Stimulated activated CD4-positive, alpha-beta T cell treated with anti-CD3 and anti-CD28 coated beads, Interleukin-12 subunit alpha, Interleukin-12 subunit beta, amount 100 ng/mL, for 24 hours (primary cell): ENCODE results near the gene HRK.

Source experiments
- DNase-seq, 2 experiments: peaks; one replicate each; pipeline ENCODE4 v3.0.0-alpha.2; 2020; ENCODE audit warnings: low read depth in 2 of 2

The HRK gene

DNA sequence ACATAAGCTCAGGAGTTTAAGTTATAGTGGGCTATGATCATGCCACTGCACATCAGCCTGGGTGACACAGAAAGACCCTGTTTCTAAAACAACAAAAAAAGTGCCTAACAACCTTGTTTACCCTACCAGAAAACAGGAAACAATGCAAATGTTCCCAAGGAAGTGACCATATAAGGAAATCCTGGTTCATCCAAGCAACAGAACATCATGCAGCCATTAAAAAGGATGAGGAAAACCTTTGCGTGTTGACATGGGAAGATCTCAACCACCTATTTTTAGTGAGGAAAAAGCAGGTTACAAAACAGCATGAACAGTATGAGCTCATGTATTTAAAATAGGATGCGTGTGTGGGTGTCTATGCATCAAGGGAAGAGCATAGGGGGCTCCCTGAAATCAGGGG, 13.7 kb downstream of the HRK start:
- no peak for DNase-seq

DNA sequence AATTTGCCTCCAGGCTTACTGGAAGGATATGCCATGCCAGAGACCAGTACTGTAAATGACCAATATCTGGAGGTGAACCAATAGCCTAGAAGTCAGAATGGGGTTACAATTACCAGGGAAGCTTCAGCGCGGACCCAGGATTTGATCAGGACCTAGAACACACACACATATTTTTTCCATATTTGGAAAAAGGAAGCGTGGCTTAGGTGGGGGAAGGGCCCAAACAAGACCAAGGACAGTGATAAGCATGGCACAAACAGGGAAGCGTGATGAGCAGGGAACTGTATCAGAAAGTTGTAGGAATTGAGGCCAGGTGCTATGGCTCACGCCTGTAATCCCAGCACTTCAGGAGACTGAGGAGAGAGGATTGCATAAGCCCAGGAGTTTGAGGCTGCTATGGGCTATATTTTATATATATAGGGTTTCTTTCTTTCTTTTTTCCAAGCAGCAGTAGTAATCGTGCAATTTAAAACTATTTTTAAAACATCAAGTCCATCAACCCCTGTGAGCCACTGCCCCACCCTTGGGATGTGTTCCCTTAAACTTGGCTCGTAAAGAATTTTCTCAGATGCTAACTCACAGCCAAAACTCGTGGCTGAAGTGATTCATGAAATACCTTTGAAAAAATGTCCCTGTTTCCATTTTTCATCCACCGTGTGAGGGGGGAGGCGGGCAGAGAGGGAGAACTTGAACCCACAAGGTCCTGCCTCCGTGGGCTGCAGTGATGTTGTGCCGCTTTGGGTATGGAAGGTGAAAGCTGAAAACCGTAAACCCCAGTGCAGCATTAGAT, 16.7 kb downstream of the HRK start:
- DNase-seq = no peak

DNA sequence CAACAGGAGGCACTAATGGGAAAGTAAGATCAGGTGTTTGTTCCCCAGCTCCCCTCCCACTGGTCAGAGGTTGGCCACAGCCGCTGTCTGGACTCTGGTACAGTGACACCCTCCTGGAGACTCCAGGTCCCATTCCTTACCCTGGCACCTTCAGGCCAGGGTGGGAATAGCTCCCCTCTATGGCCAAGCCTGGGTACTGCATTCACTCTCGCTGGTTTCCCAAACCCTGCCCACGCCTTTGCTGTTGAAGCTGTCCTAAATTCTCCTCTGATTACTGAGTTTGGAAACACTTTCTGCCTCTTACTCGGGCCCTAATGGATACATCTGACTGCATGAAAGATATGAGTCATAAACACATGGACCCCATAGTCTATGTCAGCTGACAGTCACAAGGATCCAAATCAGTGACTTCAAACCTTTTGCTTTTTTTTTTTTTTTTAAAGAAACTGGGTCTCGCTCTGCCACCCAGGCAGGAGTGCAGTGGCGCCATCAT, 17.9 kb downstream of the HRK start:
- DNase-seq = no peak

DNA sequence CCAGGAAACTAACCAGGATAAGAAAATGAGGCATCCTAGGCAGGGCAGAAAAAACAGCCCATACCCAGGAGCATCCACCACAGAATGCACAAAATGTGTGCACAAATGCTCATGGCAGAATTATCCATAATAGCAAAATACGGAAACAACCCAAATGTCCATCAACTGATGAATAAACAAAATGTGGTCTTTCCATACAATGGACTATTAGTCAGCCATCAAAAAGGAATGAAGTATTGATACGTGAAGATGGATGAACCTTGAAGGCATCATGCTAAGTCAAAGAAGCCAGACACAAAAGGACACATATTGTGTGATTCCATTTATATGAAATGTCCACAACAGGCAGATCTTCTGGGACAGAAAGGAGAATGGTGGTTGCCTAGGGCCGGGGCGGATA, 19.1 kb downstream of the HRK start:
- no peak for DNase-seq

DNA sequence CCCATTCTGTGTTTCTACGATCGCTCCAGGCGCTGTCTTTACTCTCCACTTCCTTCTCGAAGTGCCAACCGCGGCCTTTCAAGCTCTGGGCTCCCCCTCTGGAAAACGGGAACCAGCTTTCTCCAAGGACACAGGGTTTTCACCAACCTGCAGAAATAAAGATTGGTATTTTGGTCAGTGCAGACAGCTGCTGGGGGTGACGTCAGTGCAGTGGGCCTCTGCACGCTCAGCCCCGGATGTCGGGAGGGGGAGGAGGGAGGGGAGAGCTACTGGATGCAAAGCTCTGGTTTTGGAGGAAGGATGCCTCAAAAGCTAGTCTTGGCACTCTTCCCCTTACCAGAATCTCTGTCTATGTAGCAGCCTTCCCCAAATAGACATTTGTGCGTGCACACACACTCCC, 19.9 kb downstream of the HRK start:
- no peak for DNase-seq

DNA sequence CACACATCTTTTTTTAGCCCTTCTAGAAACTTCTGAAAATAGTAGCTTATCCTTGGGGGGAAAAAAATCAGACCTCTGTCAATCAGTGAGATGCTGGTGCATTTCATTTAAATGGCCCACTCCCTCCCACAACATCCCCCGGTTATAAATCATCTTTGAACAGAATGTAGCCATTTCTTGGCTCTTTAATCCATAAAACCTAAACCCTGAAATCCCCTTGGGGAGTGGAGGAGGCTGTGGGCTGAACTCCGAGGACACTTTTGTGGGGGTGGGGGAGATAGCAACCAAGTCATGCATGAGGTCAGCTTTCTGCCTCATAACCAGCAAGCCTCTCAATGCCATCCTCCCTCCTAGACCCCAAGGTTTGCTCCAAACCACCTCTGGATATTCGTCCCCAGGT, 21.0 kb downstream of the HRK start:
- DNase-seq = no peak

DNA sequence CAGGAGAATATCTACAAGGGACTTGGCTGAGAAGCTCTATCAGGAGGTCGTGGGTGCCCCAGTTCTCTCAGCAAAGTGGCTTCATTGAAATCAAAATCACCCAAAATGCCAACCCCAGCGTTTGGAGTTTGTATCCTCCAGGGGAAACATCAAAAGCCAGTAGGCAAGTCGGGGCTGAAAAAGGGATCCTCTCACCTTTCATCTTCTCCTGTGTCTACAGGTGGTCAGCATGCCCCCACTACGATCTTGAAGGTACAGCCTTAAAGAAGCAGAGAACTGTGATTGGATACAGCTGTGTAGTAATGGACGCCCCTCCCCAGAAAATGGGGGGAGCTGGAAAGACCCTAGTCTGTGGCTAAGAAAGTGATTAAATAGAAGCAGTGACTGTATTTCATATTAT, 22.2 kb downstream of the HRK start:
- DNase-seq = no peak

DNA sequence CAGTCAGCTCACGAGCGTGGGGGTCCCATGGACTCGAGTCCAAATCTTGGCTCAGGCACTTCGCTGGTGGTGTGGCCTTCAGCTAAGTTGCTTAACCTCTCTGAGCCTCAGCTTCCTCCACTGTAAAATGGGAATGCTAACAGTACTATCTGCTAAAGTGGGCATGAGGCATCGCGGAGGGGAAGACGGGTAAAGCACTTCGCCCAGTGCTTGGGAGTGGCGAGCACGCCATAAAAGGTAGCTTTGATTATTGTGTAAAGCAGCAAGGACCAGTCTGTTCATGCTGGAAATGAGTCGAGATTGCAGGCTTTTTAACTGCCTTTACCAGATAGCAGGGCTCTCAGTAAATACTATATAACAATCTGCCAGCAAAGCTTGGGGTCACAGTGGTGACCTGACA, 24.5 kb downstream of the HRK start:
- no peak for DNase-seq

DNA sequence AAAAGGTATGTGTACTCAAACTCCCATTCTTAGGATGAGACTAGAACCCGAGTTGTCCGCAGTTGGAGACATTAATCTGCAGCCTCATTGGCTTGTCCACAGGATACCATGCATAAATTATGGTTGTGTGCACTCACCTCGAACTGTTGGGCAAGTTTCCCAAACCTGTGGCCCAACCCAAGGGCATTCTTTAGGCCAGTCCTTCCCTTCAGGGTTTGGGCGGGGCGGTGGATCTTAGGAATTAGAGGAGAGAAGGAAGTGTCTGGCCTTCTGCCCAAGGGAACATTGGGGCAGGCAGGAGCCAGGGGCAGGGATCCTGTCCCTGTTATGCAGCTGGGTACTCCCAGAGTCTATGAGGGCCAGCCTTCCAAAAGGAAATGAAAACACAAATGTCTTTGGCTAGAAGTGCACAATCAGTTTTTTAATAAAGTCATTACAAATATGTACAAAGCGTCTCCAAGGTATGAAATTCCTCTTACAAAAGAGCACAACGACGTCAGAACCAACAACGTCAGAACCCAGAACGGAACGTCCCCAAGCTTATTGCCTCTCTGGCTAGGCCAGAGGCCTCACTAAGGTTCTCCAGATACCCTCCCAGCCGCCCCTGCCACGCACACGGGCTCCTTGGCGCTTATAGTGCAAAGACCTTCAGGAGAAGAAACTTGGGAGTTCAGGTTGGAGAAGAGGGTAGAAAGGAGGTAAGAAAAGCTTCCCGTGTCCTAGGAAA, 25.3 kb downstream of the HRK start:
- DNase-seq = no peak

DNA sequence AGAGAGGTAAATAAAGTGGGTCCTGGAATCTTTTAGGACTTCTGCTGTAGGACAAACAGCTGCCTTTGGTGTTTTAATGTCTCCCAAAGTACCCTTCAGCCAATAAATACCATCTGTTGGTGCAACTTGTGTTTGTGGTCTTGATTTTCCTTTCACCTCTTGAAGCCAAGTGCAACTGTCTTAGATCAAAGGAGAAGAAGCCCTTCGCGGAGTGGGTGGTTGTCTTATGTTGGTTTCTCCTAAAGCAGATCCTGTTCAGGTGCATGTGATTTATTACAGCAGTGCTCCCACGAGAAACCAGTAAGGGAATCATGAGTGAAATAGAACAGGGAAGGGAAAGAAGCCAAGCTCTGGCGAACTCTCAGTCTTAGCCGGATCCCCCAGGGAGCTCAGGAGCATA, 27.7 kb downstream of the HRK start:
- no peak for DNase-seq

DNA sequence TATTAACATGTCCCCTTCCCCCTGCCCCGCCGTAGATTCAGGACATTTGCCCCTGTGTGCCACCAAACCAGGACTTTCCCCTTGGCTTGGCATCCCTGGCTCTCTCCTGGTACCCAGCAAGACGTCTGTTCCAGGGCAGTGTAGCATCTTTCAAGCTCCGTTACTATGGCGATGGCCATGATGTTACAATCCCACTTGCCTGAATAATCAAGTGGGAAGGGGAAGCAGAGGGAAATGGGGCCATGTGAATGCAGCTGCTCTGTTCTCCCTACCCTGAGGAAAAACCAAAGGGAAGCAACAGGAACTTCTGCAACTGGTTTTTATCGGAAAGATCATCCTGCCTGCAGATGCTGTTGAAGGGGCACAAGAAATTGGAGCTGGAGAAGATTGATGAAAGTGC, 28.9 kb downstream of the HRK start:
- no peak for DNase-seq

DNA sequence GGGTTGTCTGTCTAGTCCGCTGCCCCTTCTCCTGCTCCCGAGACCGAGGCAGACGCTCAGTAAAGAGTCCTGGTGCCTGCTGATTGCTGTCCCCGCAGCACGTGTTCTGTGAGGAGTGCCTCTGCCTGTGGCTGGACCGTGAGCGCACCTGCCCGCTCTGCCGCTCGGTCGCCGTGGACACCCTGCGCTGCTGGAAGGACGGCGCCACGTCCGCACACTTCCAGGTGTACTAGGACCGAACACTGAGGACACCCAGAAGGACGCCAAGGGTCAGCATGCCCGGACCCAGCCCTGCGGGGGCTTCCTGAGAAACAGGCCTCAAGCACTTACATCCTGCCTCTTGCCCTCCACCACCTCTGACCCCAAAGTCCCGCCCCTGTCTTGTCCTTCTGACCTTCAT, 32.0 kb downstream of the HRK start:
- no peak for DNase-seq

DNA sequence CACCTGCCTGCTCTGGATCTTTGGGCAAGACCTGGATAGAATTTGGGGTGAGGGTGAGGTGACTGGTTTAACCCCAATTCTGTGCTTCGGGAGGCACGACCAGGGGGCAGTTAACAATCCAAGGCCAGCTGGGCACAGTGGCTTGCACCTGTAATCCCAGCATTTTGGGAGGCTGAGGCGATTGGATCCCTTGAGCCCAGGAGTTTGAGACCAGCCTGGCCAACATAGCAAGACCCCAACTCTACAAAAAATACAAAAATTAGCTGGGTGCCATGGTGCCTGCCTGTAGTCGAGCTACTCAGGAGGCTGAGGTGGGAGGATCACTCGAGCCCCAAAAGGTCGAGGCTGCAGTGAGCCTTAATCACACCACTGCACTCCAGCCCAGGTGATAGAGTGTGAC, 38.2 kb downstream of the HRK start:
- no peak for DNase-seq

DNA sequence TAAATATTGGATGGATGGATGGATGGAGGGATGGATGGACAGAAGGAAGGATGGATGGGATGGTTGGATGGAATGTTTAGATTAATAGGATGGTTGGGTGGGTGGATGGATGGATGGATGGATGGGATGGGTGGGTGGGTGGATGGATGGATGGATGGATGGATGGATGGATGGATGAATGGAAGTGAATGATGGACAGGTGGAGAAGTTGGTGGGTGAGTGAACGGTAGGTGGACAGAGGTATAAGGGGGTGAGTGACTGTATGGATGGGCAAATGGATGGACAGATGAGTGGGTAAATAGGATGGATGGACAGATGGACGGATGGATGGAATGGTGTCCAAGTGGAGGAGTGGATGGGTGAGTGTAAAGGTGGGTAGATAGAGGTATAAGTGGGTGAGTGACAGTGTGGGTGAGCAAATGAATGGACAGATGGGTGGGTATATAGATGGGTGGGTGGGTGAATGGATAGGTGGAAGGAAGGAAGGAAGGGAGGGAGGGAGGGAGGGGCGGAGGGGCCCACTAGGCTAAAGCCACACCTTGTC, 41.9 kb downstream of the HRK start:
- no peak for DNase-seq

DNA sequence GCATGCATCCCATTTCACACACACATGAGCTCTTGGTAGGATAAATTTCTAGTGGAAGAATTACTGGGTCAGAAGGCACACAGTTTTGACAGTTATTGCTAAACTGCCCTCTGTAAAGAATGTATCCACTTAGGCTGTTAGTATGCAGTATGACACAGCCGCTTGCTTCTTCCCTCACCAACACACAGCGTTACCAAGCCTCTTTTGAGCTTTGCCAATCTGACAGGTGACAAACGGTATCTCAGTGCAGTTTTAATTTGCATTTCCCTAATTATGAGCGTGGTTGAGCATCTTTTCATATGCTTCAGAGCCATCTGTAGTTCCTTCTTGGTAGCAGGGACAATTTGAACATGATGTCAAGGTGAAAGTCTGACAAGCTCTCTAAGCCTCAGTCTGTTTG, 42.9 kb downstream of the HRK start:
- no peak for DNase-seq

DNA sequence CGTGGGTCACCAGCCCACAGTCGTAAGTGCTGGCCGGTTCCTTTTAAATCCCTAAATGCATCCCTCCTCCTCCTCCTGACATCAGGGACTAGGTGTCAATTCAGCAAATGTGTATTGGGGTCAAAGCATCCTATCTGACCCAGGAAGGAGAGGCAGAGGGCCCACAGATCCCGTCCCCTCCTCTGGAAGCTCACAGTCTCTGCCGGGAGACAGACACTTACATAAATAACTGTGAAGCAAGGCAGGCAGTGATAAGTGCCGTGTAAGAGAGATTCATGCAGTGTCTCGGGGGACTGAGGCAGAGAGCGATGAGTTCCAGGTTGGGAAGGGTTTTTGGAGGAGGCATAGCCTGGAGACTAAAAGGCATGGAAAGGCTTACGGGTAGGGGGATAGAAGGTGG, 44.1 kb downstream of the HRK start:
- no peak for DNase-seq

DNA sequence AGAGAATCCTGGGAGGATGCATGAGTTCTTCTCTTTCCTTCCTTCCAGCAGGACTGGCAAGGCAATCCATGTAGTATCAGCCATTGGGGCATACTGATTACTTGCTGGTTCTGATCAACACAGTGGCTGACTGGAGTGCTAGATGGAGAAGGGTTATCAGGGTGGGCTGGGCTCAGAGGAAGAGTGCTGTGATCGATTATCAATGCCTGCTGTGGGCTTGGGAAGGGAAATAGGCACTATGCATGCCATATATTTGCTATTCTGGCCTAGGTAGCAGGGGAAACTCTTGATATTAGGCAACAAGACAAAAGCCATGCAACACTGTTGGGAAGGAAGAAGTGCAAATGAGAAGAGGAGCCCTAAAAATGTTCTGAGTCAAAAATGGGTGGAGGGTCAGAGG, 45.8 kb downstream of the HRK start:
- DNase-seq = no peak

DNA sequence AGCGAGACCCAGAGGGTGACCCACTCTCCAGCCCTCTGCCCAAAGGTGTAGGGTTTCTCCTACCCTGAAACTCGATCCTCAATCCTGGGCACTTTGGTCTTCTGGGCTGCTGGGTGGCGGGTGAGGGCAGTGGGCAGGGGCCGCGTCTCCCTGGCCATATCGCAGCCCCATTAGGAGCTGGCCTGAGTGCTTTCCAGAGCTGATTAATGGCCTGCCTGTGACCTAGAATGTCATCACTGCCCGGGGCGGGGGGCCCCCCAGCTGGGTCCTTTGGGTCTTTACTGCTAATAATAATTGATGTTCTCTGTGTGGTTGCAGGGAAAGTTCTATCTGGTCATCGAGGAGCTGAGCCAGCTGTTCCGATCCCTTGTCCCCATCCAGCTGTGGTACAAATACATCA, 47.8 kb downstream of the HRK start:
- no peak for DNase-seq

DNA sequence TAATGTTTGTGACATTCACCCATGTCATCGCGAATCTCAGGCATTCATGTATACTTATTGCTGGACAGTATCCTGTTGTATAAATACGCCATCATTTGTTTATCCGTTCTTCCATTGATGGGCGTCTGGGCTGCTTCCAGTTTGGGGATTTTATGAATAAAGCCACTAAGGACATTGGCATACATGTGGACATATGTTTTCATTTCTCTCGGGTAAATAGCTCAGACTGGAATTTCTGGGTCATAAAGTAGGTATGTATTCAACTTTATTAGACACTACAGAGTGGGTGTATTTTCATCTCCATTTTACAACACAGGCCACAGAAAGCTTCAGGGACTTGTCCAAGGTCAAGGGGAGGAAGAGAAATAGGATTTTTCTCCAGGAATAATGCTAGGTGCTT, 48.9 kb downstream of the HRK start:
- DNase-seq = no peak

DNA sequence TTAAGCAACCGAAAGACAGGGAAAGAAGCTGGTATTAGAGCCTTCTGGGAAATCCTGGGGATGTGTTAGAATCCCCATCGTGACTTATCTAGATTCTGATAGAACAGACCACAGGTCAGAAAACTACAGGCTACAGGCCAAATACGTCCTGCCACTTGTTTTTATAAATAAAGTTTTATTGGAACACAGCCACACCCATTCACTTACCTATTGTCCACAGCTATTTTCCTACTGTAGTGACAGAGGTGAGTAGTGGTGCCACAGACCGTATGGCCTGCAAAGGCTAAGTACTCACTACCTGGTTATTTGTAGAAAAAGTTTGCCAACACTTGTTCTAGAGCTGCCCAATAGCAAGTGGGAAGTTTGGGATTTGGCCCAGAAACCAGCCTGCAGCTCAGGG, 53.8 kb downstream of the HRK start:
- DNase-seq = no peak

DNA sequence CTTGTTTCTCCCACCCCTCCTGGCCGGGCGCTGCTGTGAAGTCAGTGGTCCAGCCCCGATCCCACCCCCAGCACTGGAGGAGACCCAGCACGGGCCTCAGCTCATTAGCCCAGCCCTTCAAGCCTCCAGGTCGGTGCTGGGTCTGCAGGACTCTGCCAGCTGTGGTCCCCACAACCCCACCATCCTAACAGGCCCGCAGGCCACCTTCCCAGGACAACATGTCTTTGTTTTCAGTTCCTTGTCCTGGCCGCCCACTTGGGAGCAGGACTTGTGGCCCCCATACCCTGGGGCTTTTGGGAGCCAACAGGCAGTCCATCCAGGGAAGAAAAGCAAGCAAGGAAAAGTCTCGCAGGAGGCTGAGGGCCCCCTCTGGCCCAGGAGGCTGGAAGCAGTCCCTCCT, 60.0 kb downstream of the HRK start:
- DNase-seq = no peak

DNA sequence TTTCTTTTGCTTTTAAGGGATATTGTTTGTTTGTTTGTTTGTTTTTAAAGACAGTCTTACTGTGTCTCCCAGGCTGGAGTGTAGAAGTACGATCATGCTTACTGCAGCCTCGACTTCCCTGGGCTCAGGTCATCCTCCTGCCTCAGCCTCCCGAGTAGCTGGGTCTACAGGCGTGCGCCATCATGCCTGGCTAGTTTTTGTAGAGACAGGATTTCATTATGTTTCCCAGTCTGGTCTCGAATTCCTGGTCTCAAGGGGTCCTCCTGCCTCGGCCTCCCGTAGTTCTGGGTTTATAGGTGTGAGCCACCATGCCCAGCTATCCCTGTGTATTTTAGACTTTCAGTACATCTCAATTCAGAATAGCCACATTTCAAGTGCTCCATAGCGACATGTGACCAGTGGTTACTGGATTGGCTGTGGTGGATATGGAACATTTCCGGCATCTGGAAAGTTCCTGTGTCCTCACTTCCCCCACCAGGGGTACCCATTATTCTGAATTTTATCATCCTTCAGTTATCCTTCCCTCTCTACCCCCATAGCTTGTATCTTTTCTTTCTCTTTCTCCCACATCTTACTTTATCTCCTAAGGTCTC, 61.1 kb downstream of the HRK start:
- no peak for DNase-seq
